GM11168 (cell line): Measurements from ENCODE around the gene TBL3.
"Not testable (repeated sequence)": the region's sequence is repeated elsewhere in the genome, so short reads cannot be mapped to it uniquely, and the experiment has no call there.

ENCODE experiments used
- in situ Hi-C: fragments of 300-500 bp; cut with MboI; formaldehyde crosslinking; loops from one replicate; pipeline ENCODE4 v1.12.0; 2022; ENCODE audit warnings: low sequenced_read_pairs; ENCODE audit not compliant: unreplicated experiment

TBL3 gene

DNA sequence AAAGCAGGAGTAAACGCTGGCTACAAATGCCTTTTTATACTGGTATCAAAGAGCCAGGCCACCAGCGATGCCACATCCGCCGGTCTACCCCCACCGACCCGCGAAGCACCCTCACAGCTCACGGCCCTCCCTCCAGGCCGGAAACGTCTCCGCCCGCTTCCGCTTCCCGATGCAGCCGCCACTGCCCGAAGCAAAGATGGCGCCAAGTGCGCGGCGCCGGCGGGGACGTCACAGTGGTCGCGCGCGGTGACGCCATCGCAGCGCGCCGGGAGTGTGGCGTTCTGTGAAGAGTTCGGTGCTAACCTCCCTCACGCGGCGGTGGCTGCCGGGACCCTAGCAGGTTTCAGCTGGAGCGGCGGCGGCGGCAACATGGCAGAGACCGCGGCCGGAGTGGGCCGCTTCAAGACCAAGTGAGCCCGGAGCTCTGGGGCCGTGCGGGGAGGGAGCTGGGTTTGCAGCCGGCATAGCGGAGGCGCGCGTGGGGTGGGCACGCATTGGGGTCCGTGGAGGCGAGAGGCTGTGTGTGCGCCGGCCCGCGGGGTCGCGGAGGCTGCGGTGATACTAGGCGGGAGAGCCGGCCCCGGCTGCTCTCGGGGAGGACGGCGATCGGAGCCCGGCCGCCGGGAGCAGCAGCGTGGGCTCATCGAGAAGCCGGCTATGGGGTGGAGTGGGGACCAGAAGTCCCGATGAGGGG lies at the start of gene TBL3:
TSS of gene TBL3 (plus strand) at position 258 of the 694 bp plus-strand sequence. CDS start at position 370, 112 bp downstream.
- in situ Hi-C loops = no loop called here

DNA sequence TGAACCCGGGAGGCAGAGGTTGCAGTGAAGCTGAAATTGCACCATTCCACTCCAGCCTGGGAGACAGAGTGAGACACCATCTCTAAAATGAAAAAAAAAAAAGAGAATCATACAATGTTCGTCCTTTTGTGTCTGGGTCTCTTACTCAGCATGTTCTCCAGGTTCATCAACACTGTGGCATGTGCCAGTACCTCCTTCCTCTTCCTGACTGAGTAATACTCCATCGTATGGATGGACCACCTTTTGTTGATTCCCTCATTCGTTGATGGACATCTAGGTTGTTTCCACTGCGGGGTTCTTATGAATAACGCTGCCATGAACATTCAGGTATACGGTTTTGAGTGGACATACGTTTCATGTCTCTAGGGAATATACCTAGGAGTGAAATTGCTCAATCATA lies 49.5 kb upstream of the TBL3 start:
- in situ Hi-C loops = no loop called here

DNA sequence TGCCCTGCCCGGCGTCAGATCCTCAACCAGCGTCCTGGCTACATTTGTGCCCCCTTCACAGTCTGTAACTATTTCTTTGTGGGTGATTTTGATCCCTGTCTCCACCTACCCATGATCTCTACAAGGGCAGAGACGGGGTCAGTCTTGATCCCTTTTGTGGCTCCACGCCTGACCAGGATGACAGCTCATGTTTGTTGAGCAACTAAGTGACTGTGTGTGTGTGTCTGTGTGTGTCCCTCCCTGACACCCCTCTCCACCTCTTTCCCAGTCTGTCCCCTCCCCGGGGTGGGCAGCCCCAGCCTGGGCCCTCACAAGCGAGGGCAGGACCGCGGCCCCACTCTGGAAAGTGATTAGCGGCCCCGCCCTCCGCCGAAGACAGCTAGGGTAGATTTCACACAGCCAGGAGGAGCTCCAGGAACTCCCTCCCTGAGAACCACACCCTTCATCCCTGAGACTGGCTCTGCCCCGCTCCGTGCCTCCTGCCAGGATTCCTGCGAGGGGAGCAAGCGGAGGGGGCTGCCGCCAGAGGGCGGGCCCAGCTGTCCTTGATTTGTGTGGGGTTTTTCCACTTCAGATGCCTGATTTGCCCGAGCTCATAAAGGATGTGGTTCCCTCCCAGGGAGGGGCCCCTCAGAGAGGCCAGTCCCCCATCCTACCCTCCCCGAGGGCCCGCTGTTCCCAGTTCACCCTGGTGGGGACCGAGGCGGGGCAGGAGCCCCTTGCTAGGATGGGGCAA lies 48.4 kb upstream of the TBL3 start:
- in situ Hi-C loops = no loop called here

DNA sequence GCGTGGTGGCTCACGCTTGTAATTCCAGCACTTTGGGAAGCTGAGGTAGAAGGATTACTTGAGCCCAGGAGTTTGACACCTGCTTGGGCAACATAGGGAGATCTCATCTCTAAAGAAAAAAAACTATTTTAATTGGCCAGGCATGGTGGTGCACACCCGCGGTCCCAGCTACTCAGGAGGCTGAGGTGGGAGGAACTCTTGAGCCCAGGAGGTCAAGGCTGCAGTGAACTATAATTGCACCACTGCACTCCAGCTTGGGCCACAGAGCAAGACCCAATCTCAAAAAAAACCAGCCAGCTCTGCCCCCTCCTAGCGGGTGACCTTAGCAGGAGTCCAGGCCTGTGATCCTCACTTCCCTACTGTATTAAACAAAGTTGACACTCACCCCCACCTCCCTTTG lies 47.8 kb upstream of the TBL3 start:
- in situ Hi-C loops = no loop called here

DNA sequence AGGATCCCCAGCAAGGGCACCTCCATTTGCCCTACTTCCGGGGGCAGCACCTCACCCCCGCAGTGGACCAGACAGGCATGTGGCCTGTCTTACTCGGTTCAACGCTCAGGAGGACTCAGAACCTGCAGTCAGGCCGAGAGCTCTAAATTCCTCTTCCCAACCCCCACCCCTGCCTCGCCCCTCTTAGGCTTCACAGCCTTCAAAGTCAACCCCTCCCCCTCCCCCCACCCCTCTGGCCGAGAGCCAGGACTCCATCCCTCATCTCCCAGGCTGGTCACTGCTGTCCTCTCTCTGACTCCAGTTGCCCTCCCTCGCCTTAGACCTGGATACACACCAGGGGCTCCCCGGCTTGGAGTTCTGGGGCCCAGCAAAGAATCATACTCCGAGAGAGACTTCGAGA lies 45.6 kb upstream of the TBL3 start:
- in situ Hi-C loops = no loop called here

DNA sequence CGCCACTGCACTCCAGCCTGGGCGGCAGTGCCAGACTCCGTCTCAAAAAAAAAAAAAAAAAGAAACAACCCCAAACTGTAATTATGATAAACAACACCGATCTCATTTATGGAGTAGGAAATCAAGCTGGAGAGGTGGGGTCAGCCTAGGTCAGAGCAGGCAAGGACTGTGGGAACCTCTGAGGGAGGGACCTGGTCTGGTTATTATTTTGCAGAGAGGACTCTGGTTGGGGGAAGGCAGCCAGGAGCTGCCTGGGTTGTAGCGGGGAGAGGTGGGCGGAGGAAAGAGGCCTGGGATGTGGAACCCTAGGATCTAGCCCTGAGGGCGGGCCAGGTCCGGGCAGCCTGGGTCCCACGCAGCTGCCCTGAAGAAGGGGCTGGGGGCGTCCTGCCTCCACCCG lies 42.7 kb upstream of the TBL3 start:
- in situ Hi-C loops = no loop called here

DNA sequence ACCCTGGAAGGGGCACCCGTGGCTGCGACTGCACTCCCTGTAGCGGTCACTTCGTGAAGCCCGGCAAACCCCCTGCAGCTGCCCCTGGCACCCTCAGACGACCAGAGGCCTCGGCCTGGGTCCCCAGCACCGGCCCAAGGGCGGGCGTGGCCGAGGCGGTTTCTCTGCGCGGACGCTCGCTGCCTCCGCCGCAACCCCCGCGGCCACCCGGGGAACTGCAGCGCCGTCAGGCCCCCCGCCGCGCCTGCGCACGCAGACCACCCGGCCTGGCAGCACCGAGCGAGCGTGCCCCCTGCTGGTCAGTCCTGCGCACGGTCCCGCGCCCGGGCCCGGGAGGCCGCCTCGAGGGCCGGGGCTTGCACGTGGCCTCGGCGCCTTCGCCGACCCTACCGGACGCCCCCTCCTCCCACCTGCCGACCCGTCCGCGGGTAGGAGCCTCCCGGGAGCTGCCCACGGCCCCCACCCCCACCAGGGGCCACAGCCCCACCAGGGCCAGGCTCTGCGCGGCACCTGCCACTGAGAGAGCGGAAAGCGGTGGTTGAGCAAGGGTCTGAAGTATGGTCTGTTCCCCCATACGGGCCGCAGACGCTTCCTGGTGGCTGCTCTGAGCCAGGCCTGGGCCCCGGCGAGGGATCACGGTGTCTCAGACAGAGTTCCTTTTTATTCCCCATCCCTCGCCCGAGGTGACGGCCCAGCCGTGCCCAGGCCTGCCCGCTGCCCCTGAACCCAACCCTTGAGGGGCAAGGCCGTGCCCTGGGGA lies 42.1 kb upstream of the TBL3 start:
- in situ Hi-C loops = loop anchor here (5.0 kb wide), 1 partner anchor 67 kb away; no protein-coding TSS in a partner anchor

DNA sequence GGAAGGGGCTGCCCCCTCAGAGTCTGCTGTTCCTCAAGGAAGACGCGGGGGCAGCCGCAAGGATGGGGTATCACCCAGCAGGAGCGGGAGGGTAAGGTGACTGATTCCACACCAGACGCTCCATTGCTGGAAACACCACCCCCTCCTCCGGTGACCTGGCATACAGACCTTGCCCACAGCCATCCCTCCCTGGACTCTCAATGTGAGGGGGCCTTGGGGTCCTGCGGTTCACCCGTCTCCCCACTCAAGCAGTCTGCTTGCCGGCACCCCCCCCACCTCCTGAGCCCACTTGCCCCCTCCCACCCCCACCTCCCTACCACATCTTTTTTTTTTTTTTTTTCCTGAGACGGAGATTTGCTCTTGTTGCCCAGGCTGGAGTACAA lies 41.5 kb upstream of the TBL3 start:
- in situ Hi-C loops = loop anchor here (5.0 kb wide), 1 partner anchor 68 kb away; no protein-coding TSS in a partner anchor

DNA sequence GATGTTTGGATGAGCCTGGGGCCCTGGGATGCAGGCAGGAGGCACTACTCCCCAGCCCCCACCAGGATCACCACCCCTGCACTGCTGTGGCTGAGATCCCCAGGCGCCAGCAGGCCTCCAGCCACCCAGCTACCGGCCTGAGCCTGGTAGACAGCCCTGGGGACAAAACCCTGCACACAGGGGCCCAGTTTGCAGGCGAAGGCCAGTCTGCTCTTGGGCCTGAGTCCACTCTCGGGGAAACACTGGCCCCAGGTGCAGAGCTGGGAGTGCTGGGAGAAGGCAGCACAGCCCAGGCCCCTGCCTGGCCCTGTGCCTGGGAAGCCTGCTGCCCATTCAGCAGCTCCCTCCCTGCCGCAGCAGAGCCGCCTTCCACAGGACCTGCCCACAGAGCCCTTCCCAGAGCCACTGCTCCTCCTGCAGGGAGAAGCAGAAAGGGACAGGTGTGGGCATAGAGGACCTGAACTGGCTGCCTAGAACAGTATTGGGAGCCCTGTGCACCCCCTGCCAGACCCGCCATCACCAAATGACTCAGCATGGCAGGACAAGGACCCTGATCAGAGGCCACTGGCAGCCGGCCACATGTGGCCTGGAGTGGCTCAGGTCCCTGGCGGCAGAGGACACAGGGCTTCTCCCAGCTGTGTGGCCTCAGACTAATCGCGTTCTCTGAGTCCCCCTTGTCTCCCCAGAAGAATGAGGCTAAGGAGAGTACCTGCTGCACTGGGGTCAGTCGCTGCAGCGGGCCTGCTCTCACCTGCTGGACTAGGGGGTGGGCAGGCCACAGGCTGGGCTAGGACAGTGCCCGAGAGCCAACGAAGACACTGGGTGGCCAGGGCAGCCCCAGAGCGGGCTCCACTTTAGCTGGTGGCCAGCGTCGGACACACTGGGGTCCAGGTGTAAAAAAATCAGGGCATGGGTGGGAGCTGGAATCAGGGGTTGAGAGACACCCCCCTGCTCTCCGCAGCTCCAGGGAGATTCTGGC lies 39.5 kb upstream of the TBL3 start:
- in situ Hi-C loops = loop anchor here (5.0 kb wide), 1 partner anchor 70 kb away; no protein-coding TSS in a partner anchor

DNA sequence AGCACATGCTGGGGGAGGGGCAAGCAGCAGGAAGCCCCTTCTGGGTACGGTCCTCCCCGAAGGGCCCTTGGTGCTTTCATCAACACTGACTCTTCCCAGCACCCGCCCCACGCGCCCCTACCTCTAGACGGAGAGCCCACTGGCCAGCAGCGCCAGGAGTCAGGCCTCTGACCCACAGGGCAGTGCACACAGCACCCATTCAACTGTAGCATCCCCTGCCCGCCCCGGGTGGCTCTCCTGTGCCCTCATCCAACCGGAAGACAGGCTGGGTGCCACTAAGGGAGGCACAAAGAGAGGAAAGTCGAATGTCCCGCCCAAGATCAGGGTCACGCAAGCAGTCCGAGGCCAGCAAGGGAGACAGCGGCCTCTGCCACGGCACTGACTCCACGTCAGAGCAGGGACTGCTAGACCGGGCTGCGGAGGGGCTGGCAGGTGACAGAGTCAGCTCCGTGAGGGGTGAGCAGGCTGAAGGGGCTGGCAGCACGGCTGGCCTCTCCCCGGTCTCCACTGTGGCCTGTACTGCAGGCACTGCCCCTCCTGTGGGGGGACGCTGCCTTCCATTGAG lies 38.7 kb upstream of the TBL3 start:
- in situ Hi-C loops = loop anchor here (5.0 kb wide), 1 partner anchor 71 kb away; no protein-coding TSS in a partner anchor

DNA sequence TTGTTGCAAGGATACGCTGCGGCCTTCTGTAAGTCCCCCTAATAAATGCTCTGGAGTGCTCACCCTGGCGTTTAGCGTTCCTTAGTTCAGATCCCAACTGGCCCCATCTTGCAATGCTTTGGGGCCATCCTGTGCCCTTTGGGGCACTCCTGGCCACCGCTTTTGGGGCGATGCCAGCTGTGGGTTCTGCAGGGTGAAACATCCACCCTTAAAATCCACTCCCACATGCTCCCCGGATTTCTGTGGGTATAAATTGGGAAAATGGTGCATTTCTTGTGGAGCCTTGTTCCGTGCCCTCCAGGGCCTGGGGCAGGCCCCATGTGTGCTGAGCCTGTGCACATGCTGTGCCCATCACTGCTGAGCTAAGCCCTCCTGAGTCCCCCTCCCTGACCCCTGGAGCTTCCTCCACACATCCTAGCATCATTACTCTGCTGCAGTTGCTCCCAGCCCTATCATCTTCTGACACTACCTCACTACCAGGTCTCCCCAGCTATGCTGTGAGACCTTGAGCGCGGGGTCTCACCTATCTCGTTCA lies 34.8 kb upstream of the TBL3 start:
- in situ Hi-C loops = no loop called here

DNA sequence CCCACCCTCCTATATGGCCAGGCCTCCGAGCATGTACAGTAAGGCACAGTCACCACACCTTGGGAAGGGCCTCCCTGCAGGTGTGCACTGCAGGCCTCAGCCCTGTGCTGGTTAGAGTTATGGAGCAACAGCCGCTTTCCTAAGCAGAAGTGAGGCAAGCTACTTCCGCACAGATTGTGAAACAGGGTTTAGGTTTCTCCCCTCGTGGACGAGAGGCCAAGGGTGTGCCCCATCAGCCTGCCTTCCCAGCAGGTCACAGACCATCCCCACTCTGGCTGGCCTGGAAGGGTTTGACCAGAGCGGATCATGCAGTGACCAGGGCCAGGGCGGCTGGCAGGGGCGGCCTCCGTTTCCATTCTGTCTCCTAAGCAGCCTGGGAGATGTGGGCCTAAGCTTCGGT lies 33.5 kb upstream of the TBL3 start:
- in situ Hi-C loops = no loop called here

DNA sequence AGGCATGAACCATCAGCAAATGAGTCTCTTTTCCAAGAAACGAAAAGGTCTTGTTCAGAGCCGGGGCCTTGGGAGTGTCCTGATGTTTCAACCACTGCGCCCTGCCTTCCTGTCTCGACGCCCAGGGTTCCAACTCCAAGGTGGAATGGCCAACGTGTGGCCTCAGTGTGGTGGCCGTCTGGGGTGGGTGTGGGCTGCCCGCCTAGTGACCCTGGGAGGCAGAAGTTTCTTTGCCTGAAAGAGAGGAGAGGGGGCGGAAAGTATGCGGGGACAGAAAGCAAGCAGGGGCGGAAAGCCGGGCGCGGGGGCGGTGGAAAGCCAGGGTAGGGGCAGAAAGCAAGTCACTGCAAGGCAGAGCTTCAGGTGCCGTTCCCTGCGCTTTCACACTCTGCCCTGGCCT lies 32.9 kb upstream of the TBL3 start:
- in situ Hi-C loops = no loop called here

DNA sequence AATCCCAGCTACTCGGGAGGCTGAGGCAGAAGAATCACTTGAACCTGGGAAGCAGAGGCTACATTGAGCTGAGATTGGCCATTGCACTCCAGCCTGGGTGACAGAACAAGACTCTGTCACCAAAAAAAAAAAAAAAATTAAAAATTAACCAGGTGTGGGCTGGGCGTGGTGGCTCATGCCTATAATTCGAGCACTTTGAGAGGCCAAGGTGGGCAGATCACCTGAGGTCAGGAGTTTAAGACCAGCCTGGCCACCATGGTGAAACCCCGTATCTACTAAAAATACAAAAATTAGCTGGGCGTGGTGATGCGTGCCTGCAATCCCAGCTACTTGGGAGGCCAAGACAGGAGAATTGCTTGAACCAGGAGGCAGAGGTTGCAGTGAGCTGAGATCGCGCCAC lies 32.0 kb upstream of the TBL3 start:
- in situ Hi-C loops = not testable (repeated sequence)

DNA sequence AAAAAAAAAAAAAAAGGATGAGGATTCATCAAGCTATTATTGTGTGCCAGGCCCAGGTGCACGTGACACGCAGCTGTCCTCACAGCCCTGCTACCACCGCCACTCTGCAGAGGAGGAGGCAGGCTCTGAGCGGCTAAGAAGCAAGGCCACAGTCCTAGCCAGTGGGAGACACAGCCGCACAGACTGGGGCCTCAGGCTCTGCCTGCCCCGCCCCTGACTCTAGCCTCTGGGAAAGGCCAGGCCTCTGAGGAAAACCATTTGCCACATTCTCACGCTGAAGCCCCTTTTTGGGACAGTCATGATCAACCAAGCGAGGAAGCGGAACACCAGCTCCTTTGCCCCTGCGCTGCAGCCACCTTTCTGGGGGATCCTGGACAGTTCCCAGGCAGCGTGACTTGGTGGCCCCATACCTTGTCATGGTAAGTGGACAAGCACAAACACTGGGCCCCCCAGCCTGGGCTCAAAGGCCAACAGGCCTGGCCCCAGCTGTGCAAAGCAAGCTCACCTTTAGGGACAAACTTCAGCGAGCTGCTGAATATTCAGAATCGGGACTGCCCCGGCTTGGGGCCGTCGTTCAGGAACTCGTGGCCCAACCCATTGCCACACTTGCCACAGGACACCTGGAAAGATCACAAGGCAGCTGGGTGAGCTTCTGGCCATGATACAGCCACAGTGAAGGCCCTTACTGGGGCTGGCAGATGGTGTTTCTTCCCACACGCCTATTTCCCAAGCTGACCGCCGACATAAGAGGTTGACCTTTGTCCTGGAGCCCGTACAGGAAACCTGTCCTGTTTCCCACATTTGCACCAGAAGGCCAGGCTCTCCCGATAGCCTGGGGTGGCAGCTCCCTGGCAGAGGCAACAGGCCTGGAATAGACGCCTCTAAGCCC lies 31.3 kb upstream of the TBL3 start:
- in situ Hi-C loops = no loop called here

DNA sequence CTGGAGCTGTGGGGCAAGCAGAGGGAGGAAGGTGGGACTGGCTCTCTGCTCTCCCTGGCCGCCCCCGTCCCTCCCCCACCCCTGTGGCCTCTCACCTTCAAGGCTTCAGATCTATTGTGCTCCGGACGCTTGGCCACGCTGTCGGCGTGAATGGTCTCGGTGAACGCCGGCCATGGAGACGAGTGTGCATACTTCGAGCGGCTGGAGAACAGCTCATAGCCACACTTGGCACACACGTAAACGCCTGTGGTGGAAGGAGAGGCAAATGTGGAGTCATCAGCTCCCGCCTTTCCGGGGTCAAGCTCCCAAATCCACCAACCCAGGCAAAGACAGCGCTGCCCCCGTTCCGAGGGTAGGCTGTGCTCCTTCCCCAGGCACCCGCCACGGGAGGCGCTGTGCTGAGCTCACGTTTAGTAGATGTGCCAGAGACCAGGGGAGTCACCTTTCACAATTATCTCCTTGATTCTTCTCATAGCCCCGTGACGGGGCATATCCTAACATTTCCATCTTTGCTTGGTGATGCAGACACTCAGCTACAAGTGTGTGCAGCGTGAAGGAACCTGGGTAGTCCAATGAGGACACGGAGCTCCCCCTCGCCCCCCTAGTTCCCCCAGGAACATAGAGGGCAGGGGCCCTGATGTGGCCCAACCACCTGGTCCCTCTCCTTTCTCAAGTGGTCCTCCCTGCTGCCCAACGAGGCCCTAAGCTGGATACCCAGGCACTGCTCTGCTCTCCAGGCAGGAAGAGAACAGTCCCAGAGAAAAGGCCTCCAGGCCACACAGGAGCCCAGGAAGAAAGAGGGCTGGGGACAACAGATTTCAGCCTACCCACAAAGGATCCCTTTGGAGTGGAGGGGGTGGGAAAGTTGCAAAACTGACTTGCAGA lies 30.4 kb upstream of the TBL3 start:
- in situ Hi-C loops = no loop called here

DNA sequence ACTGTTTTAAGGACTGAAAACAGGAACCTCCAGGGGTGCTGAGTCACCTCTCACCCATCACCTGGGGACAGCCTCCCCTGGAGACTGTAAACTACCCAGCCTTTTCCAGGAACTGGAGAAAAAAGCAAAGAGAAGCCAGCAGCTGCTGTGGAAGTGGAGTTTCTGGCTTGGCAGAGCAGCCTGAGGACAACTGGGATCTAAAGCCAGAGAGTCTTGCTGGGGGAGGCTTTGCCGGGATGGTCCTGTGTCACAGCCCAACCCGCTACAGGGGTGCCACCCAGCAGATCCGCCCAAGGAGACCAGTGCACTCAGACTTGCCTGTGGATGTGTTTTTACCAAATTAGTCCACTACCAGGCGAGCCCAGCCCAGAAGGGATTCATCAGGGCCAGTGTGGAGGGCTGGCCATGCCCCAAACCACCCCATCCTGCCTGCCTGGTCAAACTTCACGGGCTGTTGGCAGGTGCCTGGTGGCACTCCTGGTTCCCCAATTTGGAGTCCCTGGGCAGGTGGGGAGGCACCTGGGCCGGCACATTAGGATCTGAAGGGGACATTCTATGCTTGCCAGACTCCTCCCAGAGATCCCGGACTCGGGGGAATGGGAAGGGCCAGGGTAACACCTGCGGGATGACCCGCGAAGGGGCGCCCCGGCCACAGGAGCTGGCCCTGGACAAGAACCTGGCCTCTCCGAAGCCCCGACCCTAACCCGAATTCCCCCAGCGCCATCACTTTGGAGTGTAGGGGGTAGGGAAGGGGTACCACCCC lies 29.6 kb upstream of the TBL3 start:
- in situ Hi-C loops = no loop called here
